Spleen (tissue), 11 donors: Measurements from ENCODE around the gene CRB1. TPM values are rescaled to one million over a fixed set of nuclear protein-coding genes. Genes with fewer than 3 reads are reported as not detected.

Source experiments
- DNase-seq: peaks from one replicate; pipeline ENCODE4 v3.0.0-alpha.2; 2020
- H3K27ac ChIP-seq, 8 donors: fragments of 200-600 bp; sonication (generic) in 7 of 8; 1 replicate in 4 of 8; 2 replicates in 4 of 8; pipeline versions ENCODE4 v1.5.0 to v1.8.0; 2016 to 2021; ENCODE audit warnings: inconsistent platforms in 4 of 8, mild to moderate bottlenecking in 4 of 8, moderate library complexity in 1 of 8
- H3K27me3 ChIP-seq, 7 donors: fragments of 200-600 bp; sonication (generic) in 6 of 7; replicated peaks in 1 of 7; 1 replicate in 4 of 7; 2 replicates in 3 of 7; pipeline versions ENCODE4 v1.5.0 to v1.8.0; 2016 to 2021; ENCODE audit warnings: inconsistent platforms in 3 of 7, mild to moderate bottlenecking in 1 of 7
- H3K36me3 ChIP-seq, 6 donors: fragments of 200-600 bp; sonication (generic) in 5 of 6; 1 replicate in 4 of 6; 2 replicates in 2 of 6; pipeline versions ENCODE4 v1.5.0 to v1.8.0; 2016 to 2021; ENCODE audit warnings: inconsistent platforms in 2 of 6
- H3K4me1 ChIP-seq, 6 donors: fragments of 200-600 bp; sonication (generic) in 5 of 6; 1 replicate in 3 of 6; 2 replicates in 3 of 6; pipeline versions ENCODE4 v1.5.0 to v1.8.0; 2016 to 2021; ENCODE audit warnings: inconsistent platforms in 3 of 6
- H3K4me3 ChIP-seq, 8 donors: fragments of 200-600 bp; sonication (generic) in 7 of 8; 1 replicate in 4 of 8; 2 replicates in 4 of 8; pipeline versions ENCODE4 v1.5.0 to v1.8.0; 2016 to 2021; ENCODE audit warnings: inconsistent platforms in 4 of 8, mild to moderate bottlenecking in 4 of 8, moderate library complexity in 2 of 8
- H3K9me3 ChIP-seq, 8 donors: fragments of 200-600 bp; sonication (generic) in 7 of 8; 1 replicate in 4 of 8; 2 replicates in 4 of 8; pipeline versions ENCODE4 v1.5.0 to v1.8.0; 2016 to 2021; ENCODE audit warnings: inconsistent platforms in 4 of 8
- POLR2A ChIP-seq, 3 donors: fragments of 450-650 bp; IDR thresholded peaks; one replicate each; pipeline ENCODE4 v1.5.1; 2017; ENCODE audit warnings: antibody characterized with exemption in 3 of 3, mild to moderate bottlenecking in 1 of 3
- POLR2AphosphoS5 ChIP-seq, 3 donors: sonication (generic); formaldehyde crosslinking; IDR thresholded peaks; one replicate each; pipeline ENCODE4 v1.5.1; 2017; ENCODE audit warnings: antibody characterized with exemption in 3 of 3
- WGBS, 5 donors: extraction: QIAGEN DNeasy Blood & Tissue Kit in 3 of 5; methylation state at CpG; one replicate each; pipeline versions ENCODE4 v1.1.5 to v1.1.7; 2013 to 2018; 5-methylcytosine and 5-hydroxymethylcytosine counted together
- intact Hi-C: fragments of 100-400 bp; cut with DNase I; formaldehyde crosslinking; loops from one replicate; pipeline ENCODE4 v1.15.0; 2023; ENCODE audit warnings: low total_unique reads
- polyA plus RNA-seq, 3 donors: library from polyadenylated mRNA; stranded (reverse); fragments of 200-250 nt; gene quantifications; one replicate each; pipeline ENCODE4 v1.2.1, GENCODE V29; 2013
- total RNA-seq, 7 donors: library from RNA; depleted of rRNA in 3 of 7; stranded (reverse); fragments of >200 nt in 3 of 7; fragmentation: NEBNext Ultra II Directional in 4 of 7; extraction: Animal tissue kit (Norgen Biotek cat#: 25700) in 4 of 7; gene quantifications; one replicate each; pipeline versions ENCODE4 v1.1.0 to v1.2.1, GENCODE V29; 2016 to 2021
- TF ChIP-seq, protein P1 (sequence below), 11 experiments: fragments of 200-600 bp in 7 of 11; fragments of 450-650 bp in 4 of 11; sonication (generic) in 4 of 11; IDR thresholded peaks in 8 of 11; conservative IDR thresholded peaks in 3 of 11; 1 replicate in 7 of 11; 2 replicates in 4 of 11; pipeline versions ENCODE4 v1.4.0 to v1.8.0; 2016 to 2021; ENCODE audit warnings: antibody characterized with exemption in 11 of 11, inconsistent platforms in 4 of 11, mild to moderate bottlenecking in 1 of 11
- donor health status: healthy with polysubstance abuse.
- donor health status: DM: no; HTN: no; CAD: no; lungs with moderate emphysema.
- donor health status: DM: no; HTN: no; CAD: no.
- donor health status: Bipolar disorder and iron deficiency.
- donor health status: healthy.
- donor health status: DM: no; HTN: no; CAD: no.
- donor health status: DM: yes; HTN: yes; CAD: no.

The CRB1 gene
- total and polyA plus RNA-seq, 10 donors = 0.05 to 0.49 (median 0.20) TPM; not detected in 1

DNA sequence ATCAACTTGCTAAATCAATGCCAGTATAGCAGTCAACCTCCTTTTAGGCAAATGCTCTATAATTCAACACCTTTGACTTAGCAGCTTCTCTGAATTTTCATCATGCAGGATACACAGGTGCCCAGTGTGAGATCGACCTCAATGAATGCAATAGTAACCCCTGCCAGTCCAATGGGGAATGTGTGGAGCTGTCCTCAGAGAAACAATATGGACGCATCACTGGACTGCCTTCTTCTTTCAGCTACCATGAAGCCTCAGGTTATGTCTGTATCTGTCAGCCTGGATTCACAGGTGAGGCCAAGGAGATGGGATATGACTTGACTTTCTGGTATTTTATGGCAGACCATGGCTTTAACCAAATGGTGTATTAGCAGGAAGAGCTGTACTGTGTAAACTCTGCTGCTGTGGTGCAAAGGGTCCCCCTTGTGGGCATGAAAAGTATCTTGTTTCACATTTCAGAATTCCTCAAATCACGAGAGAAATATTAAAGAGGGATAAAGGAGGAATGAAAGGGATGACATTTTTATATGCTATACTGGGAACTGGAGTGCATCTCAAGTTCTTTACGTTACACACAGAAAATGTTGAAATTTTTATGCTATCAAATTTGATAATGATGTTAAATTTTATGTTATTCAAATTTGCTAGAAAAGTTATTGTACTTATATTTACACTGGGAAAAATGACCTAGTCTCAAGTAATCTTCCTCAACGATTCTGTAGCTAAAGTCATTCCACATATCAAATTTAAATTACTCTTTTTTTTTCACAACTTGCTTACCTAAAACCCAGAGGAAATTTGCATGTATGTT, 88.9 kb downstream of the CRB1 start:
- TF ChIP-seq POLR2A (IDR thresholded peaks at IDR 0.05) = no peak
- TF ChIP-seq, protein P1, sequence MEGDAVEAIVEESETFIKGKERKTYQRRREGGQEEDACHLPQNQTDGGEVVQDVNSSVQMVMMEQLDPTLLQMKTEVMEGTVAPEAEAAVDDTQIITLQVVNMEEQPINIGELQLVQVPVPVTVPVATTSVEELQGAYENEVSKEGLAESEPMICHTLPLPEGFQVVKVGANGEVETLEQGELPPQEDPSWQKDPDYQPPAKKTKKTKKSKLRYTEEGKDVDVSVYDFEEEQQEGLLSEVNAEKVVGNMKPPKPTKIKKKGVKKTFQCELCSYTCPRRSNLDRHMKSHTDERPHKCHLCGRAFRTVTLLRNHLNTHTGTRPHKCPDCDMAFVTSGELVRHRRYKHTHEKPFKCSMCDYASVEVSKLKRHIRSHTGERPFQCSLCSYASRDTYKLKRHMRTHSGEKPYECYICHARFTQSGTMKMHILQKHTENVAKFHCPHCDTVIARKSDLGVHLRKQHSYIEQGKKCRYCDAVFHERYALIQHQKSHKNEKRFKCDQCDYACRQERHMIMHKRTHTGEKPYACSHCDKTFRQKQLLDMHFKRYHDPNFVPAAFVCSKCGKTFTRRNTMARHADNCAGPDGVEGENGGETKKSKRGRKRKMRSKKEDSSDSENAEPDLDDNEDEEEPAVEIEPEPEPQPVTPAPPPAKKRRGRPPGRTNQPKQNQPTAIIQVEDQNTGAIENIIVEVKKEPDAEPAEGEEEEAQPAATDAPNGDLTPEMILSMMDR (IDR thresholded peaks at IDR 0.05 in 8 of 11, conservative IDR thresholded peaks at IDR 0.05 in 3 of 11) = peak in 7 of 11 experiments; percentile 35 to 53 (median 44)
- no peak for TF ChIP-seq POLR2AphosphoS5 (IDR thresholded peaks at IDR 0.05)
- 61 to 78% (median 67%) methylated on average over 5 of the region's 5 CpGs for WGBS, 5 donors
- Histone ChIP-seq H3K27ac (no peak overlapping the region), H3K9me3 (no peaks in the 10 kb centered on the region), H3K4me3 (no peak overlapping the region), H3K36me3 (no peaks in the 10 kb centered on the region), H3K27me3 (no peaks in the 10 kb centered on the region), H3K4me1 (no peaks in the 10 kb centered on the region)
- DNase-seq = no peak
- intact Hi-C loops = loop anchor here (5.0 kb wide), 1 partner anchor 175 kb away; no protein-coding TSS in a partner anchor

DNA sequence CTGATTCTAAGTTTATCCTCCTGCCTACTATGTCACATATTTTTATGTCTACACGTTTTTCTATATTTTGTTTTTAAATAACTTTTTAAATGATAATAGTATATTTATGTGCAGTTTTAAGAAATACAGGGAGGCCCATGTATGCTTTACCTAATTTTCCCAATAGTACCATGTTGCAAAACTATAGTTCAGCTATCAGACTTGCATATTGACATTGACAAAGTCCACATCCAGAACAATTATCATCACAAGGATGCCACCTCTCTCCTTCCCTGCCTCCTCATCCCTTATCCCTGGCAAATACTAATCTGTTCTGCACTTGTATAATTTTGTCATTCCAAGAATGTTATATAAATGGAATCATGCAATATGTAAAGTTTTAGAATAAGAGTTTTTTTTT, 90.9 kb downstream of the CRB1 start:
- H3K36me3 ChIP-seq = no peaks in the 10 kb centered on the region
- DNase-seq = no peak
- intact Hi-C loops = loop anchor here (5.0 kb wide), 1 partner anchor 177 kb away; no protein-coding TSS in a partner anchor
- TF ChIP-seq POLR2AphosphoS5 (IDR thresholded peaks at IDR 0.05) (no peak), POLR2A (IDR thresholded peaks at IDR 0.05) (no peak)
- TF ChIP-seq, protein P1 (IDR thresholded peaks at IDR 0.05 in 8 of 11, conservative IDR thresholded peaks at IDR 0.05 in 3 of 11) = no peak
- WGBS, 5 donors = 66 to 90% (median 72%) methylated on average over 1 of the region's 1 CpG
- H3K4me1 ChIP-seq = no peaks in the 10 kb centered on the region
- no peak overlapping the region for H3K4me3 ChIP-seq
- H3K9me3 ChIP-seq = no peaks in the 10 kb centered on the region
- H3K27me3 ChIP-seq = no peaks in the 10 kb centered on the region
- H3K27ac ChIP-seq = no peak overlapping the region

DNA sequence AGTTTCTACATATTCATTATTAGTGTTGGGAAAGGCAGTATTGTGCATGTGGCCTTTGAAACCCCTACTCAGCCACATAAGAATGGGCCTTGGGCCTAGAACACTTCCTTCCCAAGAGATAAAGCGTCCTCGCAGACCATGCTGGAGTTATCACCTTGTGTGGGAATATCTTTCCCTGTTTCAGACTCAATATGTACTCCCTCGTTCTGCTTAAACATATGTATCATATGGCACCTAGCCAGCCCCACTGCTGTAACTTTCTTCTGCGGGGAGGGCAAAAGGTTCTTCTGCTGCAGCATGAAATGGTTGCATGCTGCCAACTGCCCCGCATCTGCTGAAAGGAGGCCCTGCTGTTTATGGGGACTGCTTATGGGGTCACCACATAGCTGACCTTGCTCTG, 92.0 kb downstream of the CRB1 start:
- TF ChIP-seq POLR2A (IDR thresholded peaks at IDR 0.05) (no peak), POLR2AphosphoS5 (IDR thresholded peaks at IDR 0.05) (no peak)
- TF ChIP-seq, protein P1 (IDR thresholded peaks at IDR 0.05 in 8 of 11, conservative IDR thresholded peaks at IDR 0.05 in 3 of 11) = no peak
- Histone ChIP-seq H3K36me3 (no peaks in the 10 kb centered on the region), H3K9me3 (no peaks in the 10 kb centered on the region), H3K27ac (no peak overlapping the region), H3K27me3 (no peaks in the 10 kb centered on the region), H3K4me1 (no peaks in the 10 kb centered on the region), H3K4me3 (no peak overlapping the region)
- no peak for DNase-seq
- 52 to 87% (median 72%) methylated on average over 5 of the region's 5 CpGs for WGBS, 5 donors
- intact Hi-C loops = no loop called here

DNA sequence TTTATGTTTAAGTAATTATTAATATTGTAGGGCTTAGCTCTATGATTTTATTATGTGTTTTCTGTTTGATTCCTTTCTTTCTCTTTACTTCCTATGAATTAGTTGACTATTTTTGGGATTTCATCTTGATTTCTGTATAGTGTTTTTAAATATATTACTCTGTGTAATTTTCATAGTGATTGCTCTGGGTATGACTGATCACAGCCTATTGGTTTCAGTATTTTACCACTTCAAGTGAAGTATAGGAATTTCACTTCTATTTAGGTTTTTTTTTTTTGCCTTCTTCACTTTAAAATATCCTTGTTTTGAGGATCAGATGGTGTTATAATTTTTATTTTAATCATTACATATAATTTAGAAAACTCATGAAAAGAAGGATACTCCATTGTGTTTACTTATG, 94.8 kb downstream of the CRB1 start:
- no peak overlapping the region for H3K27ac ChIP-seq
- H3K36me3 ChIP-seq = no peaks in the 10 kb centered on the region
- TF ChIP-seq, protein P1 (IDR thresholded peaks at IDR 0.05 in 8 of 11, conservative IDR thresholded peaks at IDR 0.05 in 3 of 11) = no peak
- TF ChIP-seq POLR2A (IDR thresholded peaks at IDR 0.05) (no peak), POLR2AphosphoS5 (IDR thresholded peaks at IDR 0.05) (no peak)
- no peak for DNase-seq
- intact Hi-C loops = no loop called here
- H3K4me1 ChIP-seq = no peaks in the 10 kb centered on the region
- no peak overlapping the region for H3K4me3 ChIP-seq
- no peaks in the 10 kb centered on the region for H3K9me3 ChIP-seq
- H3K27me3 ChIP-seq = no peaks in the 10 kb centered on the region
